SH-SY5Y (cell line): Measurements from ENCODE around the gene ARHGAP42.

ENCODE experiments used
- GATA2 ChIP-seq: IDR thresholded peaks from 2 replicates; pipeline ENCODE4 v1.6.1; 2011; ENCODE audit warnings: mild to moderate bottlenecking, low read depth, low read length
- GATA3 ChIP-seq: IDR thresholded peaks from 2 replicates; pipeline ENCODE4 v1.6.1; 2011; ENCODE audit warnings: low read depth, mild to moderate bottlenecking, low read length, moderate library complexity

DNA sequence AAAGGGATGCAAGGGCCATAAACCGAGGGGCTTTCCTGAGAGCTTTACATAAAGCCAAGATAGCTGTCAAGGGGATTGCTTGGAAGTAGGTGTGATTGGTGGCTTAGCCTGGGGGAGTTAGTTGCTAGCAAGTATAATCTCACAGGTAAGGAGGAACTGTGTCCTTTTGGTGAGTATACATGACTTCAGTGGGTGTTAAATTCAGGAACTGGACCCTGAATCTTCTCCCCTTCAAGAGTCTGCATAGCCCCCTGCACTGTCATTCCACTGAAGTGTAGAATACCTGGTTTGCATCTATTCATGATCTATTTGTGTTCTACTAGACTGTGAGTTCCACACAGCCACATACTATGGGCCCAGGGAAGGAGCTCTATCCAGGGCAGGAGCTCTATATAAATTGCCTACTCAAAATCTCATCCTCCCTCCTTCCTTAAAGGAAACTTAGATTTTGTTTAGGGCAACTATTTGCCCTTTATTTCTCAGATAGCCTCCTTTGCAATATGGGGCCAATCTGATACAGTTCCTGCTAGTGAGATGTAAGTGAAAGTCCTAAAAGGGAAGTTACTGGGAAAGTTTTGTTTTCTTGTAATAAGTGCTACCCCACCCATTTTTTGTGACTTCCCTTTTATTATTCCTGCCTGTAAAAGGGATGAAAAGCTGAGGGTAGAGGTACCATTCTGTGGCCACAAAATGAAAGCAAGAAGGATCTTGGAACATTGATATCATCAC lies 322.0 kb downstream of the ARHGAP42 start:
- TF ChIP-seq GATA2 (no peak), GATA3 (no peak)
